ENCODE data around the gene SLC28A3.
A peak's percentile ranks its signal among the peaks of the same experiment; 100 is the strongest.

SLC28A3 gene

DNA sequence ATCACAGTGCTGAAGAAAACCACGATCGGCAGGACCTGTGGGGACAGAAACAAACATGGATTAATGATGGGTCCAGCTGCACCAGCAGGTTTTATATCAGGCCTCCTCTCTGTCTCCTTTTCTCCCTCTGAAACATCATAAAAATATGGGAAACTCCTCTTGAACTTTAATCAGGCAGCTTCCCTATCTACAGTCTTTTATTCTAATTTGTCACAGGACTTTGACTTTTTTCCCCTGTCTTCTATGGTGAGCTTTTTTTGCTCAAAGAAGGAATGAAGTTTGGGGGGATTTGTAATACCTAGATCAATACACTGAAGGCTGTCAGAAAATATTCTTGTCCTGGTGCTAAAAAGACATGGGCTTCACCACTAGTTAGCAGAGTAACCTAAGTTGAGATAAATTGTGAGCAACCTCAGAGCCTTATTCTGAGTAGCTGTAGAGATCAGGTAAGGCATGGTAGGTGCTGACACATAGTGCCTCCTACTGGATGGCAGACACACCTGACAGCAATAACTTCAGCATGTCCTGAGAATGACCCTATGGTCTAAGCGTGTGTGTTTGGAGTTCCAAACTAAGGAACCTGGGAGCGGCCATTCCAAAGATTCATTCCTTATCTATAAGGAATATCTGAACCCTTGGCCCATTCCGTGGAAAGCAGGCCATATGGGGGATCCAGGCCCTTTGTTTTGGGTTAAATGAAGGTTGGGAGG lies 46.2 kb downstream of the SLC28A3 start:
- no peak for DNase-seq

DNA sequence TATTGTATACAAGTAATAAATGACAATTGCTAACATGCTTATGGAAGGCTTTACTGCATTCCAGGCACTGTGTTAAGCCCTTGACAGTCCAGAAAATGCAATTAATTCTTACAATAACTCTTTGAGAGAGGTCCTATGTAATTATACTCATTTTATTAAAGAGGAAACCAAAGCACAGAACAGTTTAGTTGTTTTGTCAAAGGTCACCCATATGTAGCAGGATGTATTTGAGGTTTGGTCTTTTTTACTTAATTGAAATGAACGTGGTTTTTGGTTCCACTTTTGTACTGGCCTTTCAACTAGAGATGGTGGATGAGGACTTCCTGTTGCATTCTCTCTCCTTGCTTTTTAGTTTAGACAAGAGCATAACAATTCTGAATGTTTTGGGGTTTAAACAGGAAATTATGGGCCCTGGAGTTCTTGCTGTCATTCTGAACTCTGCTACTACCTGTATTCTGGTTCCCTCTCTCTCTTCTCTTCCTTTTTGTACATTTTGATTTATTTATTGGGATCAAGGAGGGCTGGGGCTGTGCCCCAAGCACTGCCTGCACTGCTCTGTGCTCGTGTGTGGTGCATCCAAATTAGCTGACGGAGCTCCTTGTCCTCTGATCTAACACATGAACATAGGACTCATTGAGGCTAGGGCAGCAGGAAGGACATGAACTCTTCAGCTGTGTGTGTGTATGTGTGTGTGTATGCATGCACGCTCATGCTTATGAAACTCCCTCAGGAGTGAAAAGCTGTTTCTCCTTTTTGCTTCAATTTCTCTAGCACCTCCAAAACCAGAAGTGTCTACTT lies 47.4 kb downstream of the SLC28A3 start:
- DNase-seq: no peak

DNA sequence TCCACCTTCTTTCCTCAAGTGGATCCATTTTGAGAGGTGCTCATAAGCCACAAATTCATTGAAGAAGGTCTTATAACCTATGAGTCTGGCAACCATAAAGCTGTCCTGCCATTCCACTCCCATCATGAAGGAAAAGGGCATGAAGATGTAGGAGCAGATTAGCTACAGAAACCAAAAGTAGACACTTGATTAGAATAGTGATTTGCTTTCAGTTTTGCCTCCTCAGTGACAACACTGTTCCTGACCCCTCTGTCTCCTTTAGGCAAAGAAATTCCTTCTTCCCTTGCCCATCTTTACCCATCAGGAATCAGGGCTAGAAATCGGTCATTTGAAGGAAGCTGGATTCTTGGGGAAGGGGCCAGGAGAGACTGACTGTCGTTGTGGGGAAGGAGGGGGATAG lies 55.2 kb downstream of the SLC28A3 start:
- DNase-seq: no peak

DNA sequence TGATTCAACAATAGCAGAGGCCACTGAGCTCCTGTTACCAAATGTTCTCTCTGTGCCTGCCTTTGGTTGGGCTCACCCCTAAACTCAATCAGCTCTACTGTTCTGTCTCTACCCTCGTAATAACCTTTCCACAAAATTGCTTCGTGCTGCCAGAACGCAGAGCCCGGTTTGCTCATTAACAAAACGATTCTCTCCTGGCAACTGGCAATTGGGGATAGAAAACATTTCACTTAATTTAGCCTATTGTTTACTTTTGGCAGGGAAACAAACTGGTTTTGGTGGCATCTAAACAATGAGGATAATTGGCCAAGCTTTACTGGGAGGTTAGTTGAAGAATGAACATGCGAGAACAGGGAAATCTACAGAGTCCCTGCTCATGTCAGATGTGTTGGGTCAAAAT lies 56.6 kb downstream of the SLC28A3 start:
- DNase-seq: no peak

DNA sequence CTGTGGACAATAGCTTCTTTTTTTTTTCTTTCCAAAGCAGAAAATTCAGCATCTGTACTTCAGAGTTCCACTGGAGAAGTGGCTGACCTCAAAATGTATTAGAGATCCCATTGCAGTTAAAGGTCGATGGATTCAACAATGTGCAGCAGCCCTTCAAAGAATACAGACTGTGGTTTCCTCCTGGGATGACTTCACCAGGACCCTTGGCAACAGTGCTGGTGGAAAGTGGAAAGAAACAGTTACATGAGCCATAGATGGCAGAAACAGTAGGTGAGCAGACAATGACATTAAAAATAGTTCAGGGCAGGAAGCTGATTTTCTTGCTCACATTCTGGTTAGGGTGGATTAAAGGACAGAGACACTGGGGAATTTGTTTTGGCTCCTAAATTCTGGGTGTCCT lies 62.4 kb downstream of the SLC28A3 start:
- DNase-seq: no peak

DNA sequence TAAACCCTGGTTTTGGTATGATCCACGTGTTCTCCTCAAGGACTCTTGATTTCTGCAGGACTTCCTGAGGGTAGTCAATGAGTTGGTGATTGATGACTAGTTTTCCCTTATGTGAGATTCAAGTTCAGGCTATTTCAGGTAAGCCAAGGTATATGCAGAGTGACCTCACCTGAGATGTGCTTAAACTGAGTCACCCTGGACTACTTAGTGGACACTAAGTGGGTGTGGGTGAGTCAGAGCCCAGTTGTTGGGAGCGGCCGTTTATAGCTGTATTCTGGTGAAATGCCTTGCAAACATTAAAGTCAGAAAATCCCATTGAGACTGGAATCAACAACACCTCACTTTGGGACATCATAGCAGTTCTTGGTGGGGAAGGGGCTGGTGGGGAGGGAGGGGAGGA lies 62.9 kb downstream of the SLC28A3 start:
- no peak for DNase-seq

DNA sequence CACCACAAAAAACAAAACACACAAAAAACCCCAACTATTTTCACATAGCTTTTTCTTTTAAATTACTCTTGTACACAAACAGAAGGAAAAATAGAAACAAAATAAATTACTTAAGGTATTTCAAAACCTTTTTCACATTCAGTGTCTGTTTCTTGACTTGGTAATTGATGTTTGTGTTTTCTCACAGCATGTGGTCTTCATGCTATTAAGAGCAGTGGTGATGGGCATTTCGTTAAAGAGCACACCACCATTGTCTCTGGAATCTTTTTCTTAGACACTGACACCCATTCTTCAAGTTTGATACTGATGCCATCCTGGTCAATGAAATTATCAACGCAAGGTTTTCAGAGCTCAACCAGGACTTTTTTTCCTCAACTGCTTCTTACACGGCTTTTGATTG lies 63.8 kb downstream of the SLC28A3 start:
- DNase-seq: no peak

DNA sequence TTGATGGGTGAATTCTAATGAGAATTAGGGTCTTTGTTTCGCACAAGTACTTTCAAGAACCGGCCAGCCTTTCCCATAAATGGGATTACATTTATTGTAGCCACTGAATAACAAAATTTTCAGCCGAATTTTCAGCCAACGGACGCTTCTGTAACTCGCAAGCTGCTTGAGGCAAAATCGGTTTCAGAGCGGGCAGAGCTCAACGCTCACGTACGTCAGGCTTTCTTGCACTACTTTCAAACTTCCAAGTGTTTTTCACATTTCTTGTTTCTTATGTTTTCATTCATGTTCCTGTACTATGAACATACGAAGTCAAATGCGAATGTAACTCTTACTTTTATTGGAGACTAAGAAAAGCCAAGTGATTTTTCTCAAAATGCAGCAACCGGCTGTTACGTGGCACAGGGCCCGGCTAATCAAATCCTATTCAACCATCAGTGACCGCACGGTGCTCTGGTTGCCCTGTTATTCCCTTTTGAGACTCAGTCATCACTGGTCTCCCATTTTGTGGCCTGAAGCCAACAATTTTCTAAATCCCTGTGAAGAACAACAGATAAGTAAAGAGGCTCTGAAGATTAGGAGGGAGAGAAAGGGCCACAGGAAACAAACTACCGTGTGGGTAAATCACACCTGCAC lies 68.5 kb downstream of the SLC28A3 start:
- DNase-seq: no peak

DNA sequence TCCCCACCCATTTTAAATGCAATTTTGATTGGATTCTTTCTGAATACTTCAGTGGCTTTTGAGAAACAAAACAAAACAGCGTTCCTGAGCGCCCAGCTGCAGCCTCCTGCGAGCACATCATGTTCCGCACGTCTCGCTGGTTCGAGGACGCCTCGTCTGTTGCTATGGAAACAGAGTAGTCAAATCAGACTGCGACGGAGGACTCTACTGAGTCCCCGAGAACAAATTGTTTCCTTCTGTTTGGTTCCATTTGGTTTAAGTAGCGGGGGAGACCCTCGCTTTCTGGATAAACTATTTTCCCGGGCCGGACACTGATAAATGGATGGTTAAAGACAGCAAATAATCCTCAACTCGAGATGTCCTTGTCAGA lies 69.0 kb downstream of the SLC28A3 start:
- peak in 1 of 4 experiments; percentile 8 for DNase-seq

DNA sequence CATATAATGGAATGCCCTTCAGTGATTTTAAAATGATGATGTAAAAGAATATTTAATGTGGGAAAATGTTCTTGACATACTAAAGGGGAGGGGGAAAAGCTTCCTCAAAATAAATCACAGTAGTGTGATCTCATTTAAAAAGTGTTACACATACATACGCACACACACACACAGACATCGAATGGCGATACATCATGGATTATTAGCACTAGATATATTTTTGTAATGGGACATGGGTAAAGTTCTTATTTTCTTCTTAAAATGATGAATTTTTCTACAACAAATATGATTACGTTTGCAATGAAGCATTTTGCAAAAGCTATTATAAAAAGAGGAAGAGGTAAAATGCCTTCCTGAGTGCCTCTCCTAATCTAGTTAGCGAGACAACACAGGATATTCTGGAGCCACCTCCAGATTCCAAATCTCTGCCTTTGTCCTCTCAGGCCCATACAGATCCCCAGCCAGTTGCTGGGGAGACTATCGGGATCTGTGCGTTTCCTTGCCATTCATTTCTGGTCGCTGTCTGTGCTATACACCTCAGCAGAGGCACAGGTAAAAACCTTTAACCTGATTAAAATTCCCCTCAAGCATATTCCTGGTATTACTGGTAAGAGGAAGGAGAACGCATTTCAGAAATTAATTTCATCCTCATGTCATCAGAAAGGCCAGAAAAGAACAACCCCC lies 69.6 kb downstream of the SLC28A3 start:
- no peak for DNase-seq

DNA sequence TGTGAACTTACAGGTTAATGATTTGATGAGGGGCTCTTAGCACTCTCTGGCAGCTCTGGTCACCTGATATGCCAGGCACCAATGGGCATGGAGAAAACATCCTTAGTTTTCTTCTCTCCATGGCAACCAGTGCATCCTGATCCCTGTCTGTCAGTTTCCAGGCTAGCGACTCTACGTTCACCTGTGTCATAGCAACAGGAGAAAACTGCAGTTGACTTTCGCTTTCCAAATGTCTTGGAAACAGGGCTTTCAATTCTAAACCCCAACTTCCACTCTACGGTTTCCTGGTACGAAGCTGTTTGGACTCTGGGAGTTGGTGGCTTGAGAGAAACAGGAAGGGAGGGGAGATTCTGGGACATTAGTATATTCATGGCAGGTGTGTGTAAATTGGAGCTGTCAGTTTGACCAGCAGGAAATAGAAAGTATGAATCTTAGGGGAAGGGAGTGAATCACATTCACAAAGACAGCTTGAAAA lies 74.4 kb downstream of the SLC28A3 start:
- no peak for DNase-seq

DNA sequence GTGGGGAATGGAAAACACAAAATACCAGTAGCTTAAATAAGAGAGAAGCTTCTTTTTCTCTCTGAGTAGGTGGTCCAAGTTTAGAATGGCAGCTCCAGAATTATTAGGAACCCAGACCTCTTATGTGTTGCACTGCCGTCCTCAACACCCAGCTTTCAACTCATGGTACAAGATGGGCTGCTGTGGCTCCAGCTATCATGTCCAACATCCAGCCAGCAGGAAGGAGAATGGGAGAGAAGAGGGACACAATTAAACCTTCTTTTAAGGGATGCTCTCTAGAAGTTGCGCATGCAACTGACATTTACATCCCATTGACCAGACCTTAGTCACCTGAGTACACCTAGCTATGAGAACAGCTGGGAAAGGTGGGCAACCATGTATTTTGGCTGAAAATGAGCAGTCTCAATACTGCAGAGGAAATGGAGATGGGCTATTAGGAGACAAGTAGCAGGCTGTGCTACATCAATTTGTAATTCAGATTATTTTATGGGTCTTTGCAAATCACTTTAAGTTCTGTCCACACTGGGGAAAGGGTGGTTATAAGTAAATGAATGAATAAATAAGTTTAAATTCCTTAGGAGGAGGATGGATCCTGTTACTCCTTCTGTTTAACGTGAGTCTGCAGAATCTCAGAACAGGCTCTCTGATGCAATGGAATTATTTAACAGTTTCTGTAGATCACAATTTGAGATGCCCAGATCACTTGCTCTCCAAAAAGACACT lies 76.1 kb downstream of the SLC28A3 start:
- DNase-seq: no peak

DNA sequence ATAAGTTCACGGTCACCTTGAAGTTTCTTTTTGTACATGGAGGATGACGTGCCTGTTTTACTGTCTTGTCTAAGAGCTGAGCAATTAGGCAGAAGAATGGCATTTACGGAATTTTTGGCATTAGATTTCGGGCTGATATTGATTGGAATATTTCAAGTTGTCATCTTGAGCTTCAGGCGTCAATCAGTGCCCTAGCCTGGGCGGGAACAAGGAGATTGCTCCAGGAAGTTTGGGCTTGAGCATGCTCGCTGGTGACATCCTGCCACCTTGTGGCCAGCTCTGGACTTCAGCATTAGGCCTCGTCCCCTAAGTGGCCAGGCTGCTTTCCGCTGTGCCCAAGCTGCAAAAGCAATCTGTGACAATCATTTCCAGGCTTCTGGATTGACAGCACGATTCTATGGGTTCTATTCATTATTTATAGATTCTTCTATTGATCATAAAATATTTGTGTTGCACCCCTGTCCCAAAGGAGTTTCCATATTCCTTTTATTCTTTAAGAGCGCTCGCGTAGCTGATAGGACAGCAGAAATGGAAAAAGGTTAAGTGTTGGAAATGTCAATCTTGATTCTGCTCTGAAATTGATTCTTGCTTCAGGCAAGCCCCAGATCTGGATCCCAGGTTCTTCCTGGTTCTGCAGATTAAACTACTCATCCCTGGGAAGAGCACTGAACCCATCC lies 79.3 kb downstream of the SLC28A3 start:
- DNase-seq: peak; percentile 4 to 38 (median 14)

DNA sequence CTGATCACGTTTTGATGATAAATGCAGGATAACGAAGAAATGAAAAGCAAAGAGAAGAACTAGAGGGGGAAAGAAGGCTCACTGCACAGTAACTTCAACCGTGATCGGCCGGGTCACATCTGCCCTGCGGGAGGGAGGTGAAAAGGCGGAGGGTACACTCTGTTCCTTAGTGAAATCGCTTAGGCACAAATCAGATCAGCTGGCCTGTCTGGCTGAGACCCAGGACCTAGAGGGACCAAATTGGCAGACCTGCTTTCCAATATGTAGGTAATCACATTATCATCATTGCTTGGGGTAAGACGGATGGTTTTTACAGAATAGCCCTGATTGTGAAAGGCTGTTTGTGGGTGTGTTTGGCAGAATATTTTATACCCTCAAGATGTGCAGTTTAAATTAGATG lies 82.2 kb downstream of the SLC28A3 start:
- DNase-seq: no peak

DNA sequence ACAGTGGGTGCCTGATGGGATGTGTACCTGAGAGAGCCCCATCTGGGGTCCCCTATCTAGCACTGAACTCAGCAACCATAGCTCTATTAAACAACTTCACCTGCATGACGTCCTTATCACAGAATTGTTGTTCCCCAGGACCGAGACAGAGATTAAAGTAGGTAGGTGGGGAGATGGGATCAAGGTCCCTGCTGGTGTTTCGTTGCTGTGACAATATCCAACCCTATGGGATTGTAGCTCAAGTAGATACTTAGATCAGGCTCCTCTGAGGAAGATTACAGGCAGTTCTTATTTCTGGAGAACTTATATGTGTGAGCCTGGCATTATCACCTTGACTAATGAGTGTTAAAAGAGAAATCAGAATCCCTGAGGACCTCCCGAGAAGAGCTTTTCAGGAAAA lies 84.9 kb downstream of the SLC28A3 start:
- DNase-seq: no peak

DNA sequence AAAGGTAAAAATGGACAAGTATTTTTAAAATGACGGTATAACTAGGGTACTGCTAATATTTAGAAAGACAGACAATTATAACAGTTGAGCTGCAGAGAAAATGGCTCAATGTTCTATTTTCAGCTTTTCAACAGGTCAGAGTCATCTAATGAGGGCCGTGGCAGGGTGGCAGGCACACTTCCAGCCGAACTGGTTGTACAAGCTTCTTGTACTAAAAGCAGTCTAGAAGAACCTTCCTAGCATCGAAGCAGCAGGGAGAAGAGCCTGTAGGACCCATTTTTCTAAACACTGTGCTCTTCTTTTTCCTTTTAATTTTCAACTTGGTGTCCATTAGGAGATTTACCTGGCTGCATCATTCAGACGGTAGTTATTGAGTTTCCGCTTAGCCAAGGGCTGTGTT lies 85.6 kb downstream of the SLC28A3 start:
- no peak for DNase-seq

DNA sequence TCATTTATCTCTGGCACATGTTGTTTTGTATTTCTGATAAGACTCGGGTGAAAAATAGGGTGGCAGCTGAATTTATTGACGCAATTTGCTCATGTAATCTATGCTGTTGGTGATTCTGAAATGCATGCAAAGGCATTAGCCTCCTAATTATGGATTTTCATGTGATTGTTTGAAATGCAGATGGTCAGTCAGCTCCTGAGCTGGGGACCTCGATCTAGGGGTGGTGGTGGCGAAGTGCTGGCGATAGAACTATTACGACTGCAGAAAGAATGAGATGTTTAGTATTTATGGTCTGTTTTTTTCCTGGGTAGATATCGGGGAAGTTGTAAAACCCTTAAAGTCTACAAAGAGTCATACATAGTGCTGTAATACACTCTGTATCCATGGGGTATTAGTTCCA lies 88.6 kb downstream of the SLC28A3 start:
- no peak for DNase-seq

DNA sequence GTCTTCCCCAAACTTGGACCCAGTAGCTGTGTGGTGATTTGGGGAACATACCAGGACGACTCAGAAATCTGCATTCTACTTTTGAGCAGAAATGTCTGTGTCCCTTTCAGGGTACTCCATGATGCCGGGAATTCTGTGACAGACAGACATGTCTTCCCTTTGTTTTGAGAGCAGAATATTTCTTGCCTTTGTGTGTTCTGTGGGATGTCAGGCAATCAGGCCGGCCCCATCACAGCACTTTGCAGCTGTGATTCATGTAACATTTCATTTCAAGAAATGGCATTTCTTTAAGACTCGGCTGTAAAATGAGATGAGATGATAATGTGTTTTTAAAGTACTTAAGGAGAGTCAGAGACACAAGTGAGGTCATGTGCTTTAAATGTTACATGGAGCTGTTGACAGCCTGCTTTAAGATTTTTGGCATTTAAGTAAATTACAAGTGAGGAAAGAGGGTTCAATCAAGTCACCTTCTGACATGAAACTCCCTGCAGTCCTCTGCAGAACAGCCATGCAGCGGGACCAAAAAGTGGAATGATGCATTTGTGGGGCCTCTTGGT lies 98.7 kb downstream of the SLC28A3 start:
- no peak for DNase-seq

DNA sequence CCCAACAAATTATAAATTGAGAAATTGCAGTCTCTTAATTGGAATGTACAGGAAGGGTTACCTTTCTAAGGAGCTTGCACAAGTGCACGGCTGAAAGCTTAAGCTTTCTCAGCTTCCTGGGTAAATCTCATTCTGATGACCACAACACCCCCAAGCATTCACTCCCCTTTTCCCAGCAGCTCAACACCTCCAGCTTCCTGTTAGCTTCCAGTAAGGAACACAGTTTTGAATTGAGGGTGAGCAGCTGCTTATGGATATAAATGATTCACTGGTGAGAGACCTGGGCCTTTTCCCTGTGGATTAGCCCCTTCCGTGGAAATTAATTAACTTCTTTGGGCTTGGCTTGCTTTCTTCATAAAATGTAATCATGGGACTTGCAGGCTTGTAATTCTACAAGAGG lies 101.2 kb downstream of the SLC28A3 start:
- DNase-seq: no peak

DNA sequence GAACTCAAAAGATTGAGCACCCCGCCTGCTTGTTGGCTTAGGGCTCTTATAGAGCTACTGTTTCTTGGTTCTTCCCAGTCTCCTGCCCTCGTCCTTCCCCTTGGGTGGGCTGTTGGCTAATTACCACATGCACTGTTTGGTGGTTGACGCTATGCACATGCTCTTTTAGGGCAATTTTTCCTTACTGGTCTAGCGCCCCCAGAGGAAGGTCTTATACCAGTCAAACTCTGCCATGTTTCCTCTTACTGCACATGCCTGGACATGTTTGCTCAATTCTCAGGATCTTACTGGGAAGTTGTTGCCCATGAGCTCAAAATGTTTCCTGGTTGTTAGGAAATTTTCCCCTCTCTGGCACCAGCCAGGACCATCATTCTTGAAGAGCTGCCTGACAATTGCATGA lies 101.9 kb downstream of the SLC28A3 start:
- no peak for DNase-seq

DNA sequence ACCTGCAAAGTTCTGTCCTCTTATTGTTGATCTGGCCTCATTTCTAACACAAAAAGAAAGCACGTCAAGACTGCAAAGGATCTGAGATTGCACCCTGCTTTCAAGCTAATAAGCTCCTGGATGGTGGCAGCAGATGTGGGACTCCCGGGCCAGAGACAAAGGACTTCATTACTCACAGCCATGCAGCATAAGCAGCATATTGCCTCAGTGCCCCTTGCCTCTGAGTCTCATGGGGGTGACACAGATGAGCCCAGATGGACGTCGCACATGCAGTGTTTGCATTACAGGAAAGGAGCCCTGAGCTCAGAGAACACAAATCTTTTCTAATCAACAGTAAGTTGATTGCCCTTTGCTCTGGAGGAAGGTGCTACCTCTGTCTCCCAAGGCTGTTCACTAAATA lies 105.0 kb downstream of the SLC28A3 start:
- DNase-seq: no peak

All from activated naive CD4-positive, alpha-beta T cell (primary cell).